PC-3 (cell line): ENCODE results near the gene RPS6KB1. TPM values are rescaled to one million over a fixed set of nuclear protein-coding genes. Genes with fewer than 3 reads are reported as not detected.

ENCODE experiments used
- ATAC-seq: fragments of 200-7000 bp; cut with Tn5 transposase; 2 replicates; pipeline ENCODE4 v1.9.1; 2020; ENCODE audit warnings: mild to moderate bottlenecking, moderate library complexity
- BruUV-seq: library from RNA; stranded (reverse); fragments of 400-500 nt; replicated peaks from 2 replicates; lab custom pipeline; 2021; lab: Mats Ljungman, UMichigan
- CTCF ChIA-PET: fragments of 300-600 bp; sonication (Branson Sonifier 250); formaldehyde crosslinking; loops from one replicate; lab custom pipeline; 2022; ENCODE audit warnings: antibody characterized with exemption; lab: Charles Lee
- POLR2A ChIA-PET: fragments of 300-600 bp; sonication (Branson Sonifier 250); formaldehyde crosslinking; loops from one replicate; lab custom pipeline; 2022; ENCODE audit warnings: antibody characterized with exemption; ENCODE audit not compliant: unreplicated experiment; lab: Charles Lee
- DNase-seq: peaks from one replicate; pipeline ENCODE4 v3.0.0-alpha.2; 2015
- H2AFZ ChIP-seq: fragments of 300-600 bp; sonication (generic); 2 replicates; pipeline ENCODE4 v1.6.0; 2016; ENCODE audit warnings: antibody characterized with exemption, low read length
- H3F3A ChIP-seq: fragments of 300-600 bp; sonication (generic); one replicate; pipeline ENCODE4 v1.6.0; 2017; ENCODE audit warnings: antibody characterized with exemption, low read length, control low read depth, mild to moderate bottlenecking; ENCODE audit not compliant: unreplicated experiment
- H3K27ac ChIP-seq: fragments of 300-600 bp; sonication (generic); 2 replicates; pipeline ENCODE4 v1.5.1; 2016; ENCODE audit warnings: mild to moderate bottlenecking, low read length
- H3K27me3 ChIP-seq: fragments of 300-600 bp; sonication (generic); 2 replicates; pipeline ENCODE4 v1.6.1; 2016; ENCODE audit warnings: low read length, mixed read lengths
- H3K36me3 ChIP-seq: fragments of 300-600 bp; sonication (generic); 2 replicates; pipeline ENCODE4 v1.6.1; 2016; ENCODE audit warnings: low read depth, mixed run types, low read length, mixed read lengths
- H3K4me1 ChIP-seq: fragments of 300-600 bp; sonication (generic); 2 replicates; pipeline ENCODE4 v1.5.1; 2016; ENCODE audit warnings: low read length; ENCODE audit not compliant: insufficient read depth
- H3K4me2 ChIP-seq: fragments of 300-600 bp; sonication (generic); 2 replicates; pipeline ENCODE4 v1.6.0; 2016; ENCODE audit warnings: low read length
- H3K4me3 ChIP-seq: fragments of 300-600 bp; sonication (generic); 2 replicates; pipeline ENCODE4 v1.5.1; 2016; ENCODE audit warnings: mild to moderate bottlenecking, low read length, mixed read lengths
- H3K79me2 ChIP-seq: fragments of 300-600 bp; sonication (generic); 2 replicates; pipeline ENCODE4 v1.6.1; 2017; ENCODE audit warnings: low read length, mixed read lengths
- H3K9ac ChIP-seq: fragments of 300-600 bp; sonication (generic); 2 replicates; pipeline ENCODE4 v1.6.0; 2016; ENCODE audit warnings: mild to moderate bottlenecking, low read length
- H3K9me2 ChIP-seq: fragments of 300-600 bp; sonication (generic); replicated peaks from 2 replicates; pipeline ENCODE4 v1.6.1; 2016; ENCODE audit warnings: mixed run types, low read length, mixed read lengths
- H3K9me3 ChIP-seq: fragments of 300-600 bp; sonication (generic); 2 replicates; pipeline ENCODE4 v1.6.1; 2016; ENCODE audit warnings: low read length, mixed read lengths
- H4K20me1 ChIP-seq: fragments of 300-600 bp; sonication (generic); 2 replicates; pipeline ENCODE4 v1.6.1; 2016; ENCODE audit warnings: low read length, mixed read lengths
- CTCF ChIP-seq: fragments of 300-600 bp; sonication (generic); conservative IDR thresholded peaks from 2 replicates; pipeline ENCODE4 v1.5.1; 2017; ENCODE audit warnings: antibody characterized with exemption, low read depth, mild to moderate bottlenecking, low read length
- EZH2 ChIP-seq: fragments of 300-600 bp; sonication (generic); IDR thresholded peaks from one replicate; pipeline ENCODE4 v1.6.1; 2017; ENCODE audit warnings: antibody characterized with exemption, mild to moderate bottlenecking, low read length; ENCODE audit not compliant: unreplicated experiment
- EZH2phosphoT487 ChIP-seq: fragments of 300-600 bp; sonication (generic); IDR thresholded peaks from 2 replicates; pipeline ENCODE4 v1.6.1; 2018; ENCODE audit warnings: mild to moderate bottlenecking, antibody characterized with exemption, low read length, borderline replicate concordance
- intact Hi-C: fragments of 100-400 bp; cut with micrococcal nuclease; formaldehyde crosslinking; loops from 2 replicates; pipeline ENCODE4 v1.9.0; 2023
- total RNA-seq: library from RNA; depleted of rRNA; stranded (reverse); fragments of >200 nt; gene quantifications from 2 replicates; pipeline ENCODE4 v1.2.3, GENCODE V29; 2014

RPS6KB1 gene
- total RNA-seq, 1 experiment from 2014 or later = 51.5 TPM

DNA sequence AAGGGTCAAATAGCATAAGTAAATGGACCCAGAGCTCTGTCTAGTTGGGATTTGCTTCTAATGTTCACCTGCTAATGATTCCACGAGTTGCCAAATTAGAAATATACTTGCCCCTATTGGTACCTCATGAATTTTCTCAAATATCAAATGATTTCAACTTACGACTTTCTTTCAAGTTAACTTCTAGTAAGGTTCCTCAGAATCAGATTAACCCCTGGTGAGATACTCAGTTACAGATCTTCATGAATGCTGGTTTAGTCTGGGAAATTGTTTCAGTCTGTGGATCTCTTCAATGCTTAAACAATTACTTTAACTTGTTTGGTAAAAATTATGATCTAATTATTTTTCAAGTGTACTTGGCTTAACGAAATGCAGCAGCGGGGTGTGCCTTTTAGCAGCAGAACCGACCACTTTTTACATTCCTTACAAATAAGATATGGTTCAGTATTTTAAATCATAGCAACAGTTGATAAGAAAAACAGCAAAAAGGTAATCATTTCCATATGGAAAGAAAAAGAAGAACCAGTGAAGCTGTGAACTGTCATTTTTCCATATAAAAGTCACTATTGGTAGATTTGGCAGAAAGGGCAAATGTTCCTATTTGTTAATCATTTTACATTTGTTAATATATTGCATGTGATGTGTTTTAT, 34.6 kb upstream of the RPS6KB1 start:
- Histone ChIP-seq H3K9me3 (no peaks in the 10 kb centered on the region), H3K79me2 (peaks cover 20% of the 10 kb centered on the region), H3K9me2 (no peaks in the 10 kb centered on the region), H3K27ac (peak overlapping the region; percentile 92), H2AFZ (no peak overlapping the region), H4K20me1 (no peaks in the 10 kb centered on the region), H3K4me3 (no peak overlapping the region), H3K36me3 (no peaks in the 10 kb centered on the region), H3K4me2 (no peak overlapping the region), H3K4me1 (peaks cover 54% of the 10 kb centered on the region), H3K9ac (0 out of 2 replicates have a peak overlapping the region, but pooled peaks have one; percentile 14), H3K27me3 (no peaks in the 10 kb centered on the region), H3F3A (peaks cover 7% of the 10 kb centered on the region)
- intact Hi-C loops = loop anchor here (2.0 kb wide), 1 partner anchor 337 kb away; no protein-coding TSS in a partner anchor
- ATAC-seq = no peak
- no TSS peak for BruUV-seq
- TF ChIP-seq EZH2 = no peak
- TF ChIP-seq CTCF = no peak
- no peak for TF ChIP-seq EZH2phosphoT487
- DNase-seq = no peak
- ChIA-PET POLR2A (interaction anchor here (1.5 kb wide), 2 partner anchors 13 to 15 kb away, joined by 21 to 22 read pairs; no protein-coding TSS in a partner anchor), CTCF (interaction anchor here (0.6 to 2.1 kb wide), 4 partner anchors 10 to 156 kb away, joined by 3 to 61 read pairs (median 27); no protein-coding TSS in a partner anchor)

DNA sequence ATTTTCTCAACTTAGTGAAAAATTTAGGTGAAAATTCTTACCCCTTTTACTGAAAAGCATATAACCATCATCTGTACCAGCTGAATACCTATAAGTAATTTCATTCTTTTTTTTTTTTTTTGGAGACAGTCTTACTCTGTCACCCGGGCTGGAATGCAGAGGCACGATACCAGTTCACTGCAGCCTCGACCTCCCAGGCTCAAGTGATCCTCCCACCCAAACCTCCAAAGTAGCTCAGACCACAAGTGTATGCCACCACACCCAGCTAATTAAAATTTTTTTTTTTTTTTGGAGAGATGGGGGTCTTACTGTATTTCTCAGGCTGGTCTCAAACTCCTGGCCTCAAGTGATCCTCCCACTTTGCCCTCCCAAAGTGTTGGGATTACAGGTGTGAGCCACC, 34.0 kb upstream of the RPS6KB1 start:
- no TSS peak for BruUV-seq
- peak overlapping the region; percentile 92 for H3K27ac ChIP-seq
- CTCF ChIA-PET = interaction anchor here (0.6 to 2.1 kb wide), 8 partner anchors 11 to 156 kb away, joined by 3 to 61 read pairs (median 8); partner anchors contain the start of genes PTRH2 and VMP1

More for the DNA sequence above, 34.0 kb upstream of the RPS6KB1 start:
- peak overlapping the region; percentile 14; the same call in 1 of the 2 replicates for H3K9ac ChIP-seq
- no peaks in the 10 kb centered on the region for H3K9me2 ChIP-seq
- POLR2A ChIA-PET = interaction anchor here (0.6 to 1.5 kb wide), 5 partner anchors 13 to 1904 kb away, joined by 4 to 22 read pairs (median 11); partner anchors contain the start of gene CUEDC1
- H3F3A ChIP-seq = peaks cover 7% of the 10 kb centered on the region
- H3K4me3 ChIP-seq = no peak overlapping the region
- no peaks in the 10 kb centered on the region for H3K9me3 ChIP-seq
- H3K79me2 ChIP-seq = peaks cover 19% of the 10 kb centered on the region
- intact Hi-C loops = loop anchor here (1.0 to 2.0 kb wide), 4 partner anchors 16 to 338 kb away; no protein-coding TSS in a partner anchor
- TF ChIP-seq CTCF = no peak
- TF ChIP-seq EZH2phosphoT487 = no peak
- TF ChIP-seq EZH2 = no peak
- H2AFZ ChIP-seq = no peak overlapping the region
- ATAC-seq = no peak
- H3K4me1 ChIP-seq = peaks cover 49% of the 10 kb centered on the region
- H3K4me2 ChIP-seq = no peak overlapping the region
- peaks cover 3% of the 10 kb centered on the region; the same call in 1 of the 2 replicates for H3K36me3 ChIP-seq
- no peaks in the 10 kb centered on the region for H4K20me1 ChIP-seq
- H3K27me3 ChIP-seq = no peaks in the 10 kb centered on the region
- no peak for DNase-seq
